Measurements from ENCODE around the gene GMEB2.

- TF ChIP-seq FOXK2 (IDR thresholded peaks at IDR 0.05) (no peak), ELF4 (IDR thresholded peaks at IDR 0.05) (no peak), SUZ12 (IDR thresholded peaks at IDR 0.05) (no peak), HDGF (IDR thresholded peaks at IDR 0.05; ENCODE audit: borderline replicate concordance) (no peak), TARDBP (IDR thresholded peaks at IDR 0.05) (no peak)
These were observed 85.5 kb downstream of the GMEB2 start for GRCh38 chr20:63541371-63541770.
